ENCODE results near the gene PHETA2. TPM values are rescaled to one million over a fixed set of nuclear protein-coding genes. Genes with fewer than 3 reads are reported as not detected.

The PHETA2 gene
- total RNA-seq, 1 experiment from 2014 or later = 0.22 TPM

GRCh38 chr22:42066937-42067336 lies 7.1 kb upstream of the PHETA2 start (continued):
- TF ChIP-seq REST (IDR thresholded peaks at IDR 0.05; ENCODE audit: low read depth) = no peak

DNA sequence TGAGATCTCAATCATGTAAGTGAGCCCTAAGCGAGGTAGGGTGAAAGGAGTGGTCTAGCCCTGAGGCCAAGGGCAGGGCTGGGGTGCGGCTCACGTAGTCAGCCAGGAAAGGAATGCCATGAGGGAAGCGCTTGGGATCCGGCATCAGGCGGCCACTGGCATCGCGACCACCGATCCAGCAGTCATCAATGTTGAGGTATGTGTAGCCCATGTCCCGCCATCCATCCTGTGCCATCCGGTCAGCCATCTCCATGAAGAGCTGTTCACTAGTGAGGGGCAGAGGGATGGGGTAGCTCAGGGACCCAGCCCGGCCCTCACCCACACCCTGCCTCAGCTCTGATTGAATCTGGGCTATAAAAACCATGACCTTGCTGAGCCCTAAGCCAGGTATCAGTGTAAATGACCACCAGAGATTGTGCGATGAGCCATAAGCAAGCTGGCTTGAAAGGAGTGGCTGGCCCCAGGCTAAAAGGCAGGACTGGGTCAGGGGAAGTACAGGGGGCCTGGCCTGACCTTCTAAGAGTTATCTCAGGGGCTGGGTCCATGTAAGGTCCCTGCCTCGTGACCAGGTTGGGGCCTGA lies 6.3 kb upstream of the PHETA2 start:
- Histone ChIP-seq H3K9ac (ENCODE audit: low read length) (no peak overlapping the region), H3K36me3 (ENCODE audit: control insufficient read depth in 1 of 2, insufficient read depth in 2 of 2, low read length in 2 of 2) (peaks cover 3 to 4% of the 10 kb centered on the region in 2 experiments; a peak in 3 of 4 replicates), H3K4me2 (ENCODE audit: low read length) (no peak overlapping the region), H3K4me1 (ENCODE audit: control insufficient read depth in 1 of 2, insufficient read depth in 2 of 2, low read length in 2 of 2) (peaks cover 12 to 20% of the 10 kb centered on the region in 2 experiments), H2AFZ (ENCODE audit: low read depth, low read length, poor library complexity, severe bottlenecking) (no peak overlapping the region), H3K9me2 (ENCODE audit: insufficient read depth) (no peaks in the 10 kb centered on the region), H3K9me3 (ENCODE audit: control insufficient read depth in 1 of 2, insufficient read depth in 1 of 2, low read depth in 1 of 2, low read length in 2 of 2) (no peaks in the 10 kb centered on the region), H3K4me3 (replicated peaks in 1 of 2; ENCODE audit: low read depth in 1 of 2, low read length in 2 of 2) (no peak overlapping the region), H3K27me3 (ENCODE audit: insufficient read depth, low read length) (no peaks in the 10 kb centered on the region), H3K27ac (ENCODE audit: low read depth, low read length) (no peak overlapping the region), H3K79me2 (ENCODE audit: insufficient read depth, low read length) (no peaks in the 10 kb centered on the region), H4K20me1 (ENCODE audit: insufficient read depth) (no peaks in the 10 kb centered on the region)
- POLR2A ChIA-PET = no interaction called here
- ATAC-seq (no peak), DNase-seq (ENCODE audit: low read depth, low spot score) (no peak)
- intact Hi-C loops (cut with micrococcal nuclease) = no loop called here
- BruUV-seq (replicated peaks) = no TSS peak
- TF ChIP-seq POLR2AphosphoS5 (IDR thresholded peaks at IDR 0.05; ENCODE audit: low read depth, low read length) (no peak), ELF1 (IDR thresholded peaks at IDR 0.05; ENCODE audit: borderline replicate concordance, low read depth) (no peak), JUND (IDR thresholded peaks at IDR 0.05) (no peak), RAD21 (IDR thresholded peaks at IDR 0.05; ENCODE audit: low read depth) (no peak), ZFX (IDR thresholded peaks at IDR 0.05) (no peak), SRF (IDR thresholded peaks at IDR 0.05; ENCODE audit: low read depth) (no peak), FOSL1 (IDR thresholded peaks at IDR 0.05; ENCODE audit: low read depth) (no peak), EGR1 (IDR thresholded peaks at IDR 0.05; ENCODE audit: low read depth) (no peak), SIN3A (IDR thresholded peaks at IDR 0.05; ENCODE audit: low read depth) (no peak), EZH2phosphoT487 (IDR thresholded peaks at IDR 0.05; ENCODE audit: borderline replicate concordance) (no peak)
- TF ChIP-seq, protein P1, sequence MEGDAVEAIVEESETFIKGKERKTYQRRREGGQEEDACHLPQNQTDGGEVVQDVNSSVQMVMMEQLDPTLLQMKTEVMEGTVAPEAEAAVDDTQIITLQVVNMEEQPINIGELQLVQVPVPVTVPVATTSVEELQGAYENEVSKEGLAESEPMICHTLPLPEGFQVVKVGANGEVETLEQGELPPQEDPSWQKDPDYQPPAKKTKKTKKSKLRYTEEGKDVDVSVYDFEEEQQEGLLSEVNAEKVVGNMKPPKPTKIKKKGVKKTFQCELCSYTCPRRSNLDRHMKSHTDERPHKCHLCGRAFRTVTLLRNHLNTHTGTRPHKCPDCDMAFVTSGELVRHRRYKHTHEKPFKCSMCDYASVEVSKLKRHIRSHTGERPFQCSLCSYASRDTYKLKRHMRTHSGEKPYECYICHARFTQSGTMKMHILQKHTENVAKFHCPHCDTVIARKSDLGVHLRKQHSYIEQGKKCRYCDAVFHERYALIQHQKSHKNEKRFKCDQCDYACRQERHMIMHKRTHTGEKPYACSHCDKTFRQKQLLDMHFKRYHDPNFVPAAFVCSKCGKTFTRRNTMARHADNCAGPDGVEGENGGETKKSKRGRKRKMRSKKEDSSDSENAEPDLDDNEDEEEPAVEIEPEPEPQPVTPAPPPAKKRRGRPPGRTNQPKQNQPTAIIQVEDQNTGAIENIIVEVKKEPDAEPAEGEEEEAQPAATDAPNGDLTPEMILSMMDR (IDR thresholded peaks at IDR 0.05 in 2 of 3, conservative IDR thresholded peaks at IDR 0.05 in 1 of 3; ENCODE audit: borderline replicate concordance in 1 of 3, insufficient read depth in 1 of 3, low read depth in 2 of 3, low read length in 2 of 3) = no peak
- RAD21 ChIA-PET (ENCODE audit: low non-redundant PET in 1 of 2, low total read pairs in 2 of 2, uncharacterized antibody in 2 of 2, unreplicated experiment in 2 of 2) = no interaction called here
- CTCF ChIA-PET = no interaction called here
